Left colon (tissue), 2 donors: ENCODE data around the gene DNA2. TPM values are rescaled to one million over a fixed set of nuclear protein-coding genes. Genes with fewer than 3 reads are reported as not detected.
"Not testable (repeated sequence)": the region's sequence is repeated elsewhere in the genome, so short reads cannot be mapped to it uniquely, and the experiment has no call there.

Source experiments
- ATAC-seq: fragments of 200-7000 bp; cut with Tn5 transposase; one replicate; pipeline ENCODE4 v1.9.1; 2020; ENCODE audit warnings: mild to moderate bottlenecking, moderate library complexity
- DNase-seq, 2 donors: peaks; one replicate each; pipeline ENCODE4 v3.0.0-alpha.2; 2020
- intact Hi-C, 2 donors: fragments of 100-400 bp; cut with DNase I in 1 of 2; cut with micrococcal nuclease in 1 of 2; formaldehyde crosslinking; loops; one replicate each; pipeline versions ENCODE4 v1.11.2 to v1.14.0; 2022; cut with DNase I, micrococcal nuclease
- total RNA-seq, 2 donors: library from RNA; stranded (reverse); fragmentation: NEBNext Ultra II Directional; extraction: Animal tissue kit (Norgen Biotek cat#: 25700); gene quantifications; one replicate each; pipeline ENCODE4 v1.2.1, GENCODE V29; 2021
- donor health status: DM: no; HTN: no; CAD: no.
- donor health status: DM: yes; HTN: yes; CAD: no.

Gene DNA2
- total RNA-seq, 2 donors from 2014 or later: 3.8 to 6.7 TPM

GRCh38 chr10:68461032-68461431 is 10.7 kb downstream of the DNA2 start:
- no peak for DNase-seq
- intact Hi-C loops: no loop called here
- no peak for ATAC-seq

- ATAC-seq, intact Hi-C loops: not testable (repeated sequence)
- peak in 1 of 2 donors; percentile 23 for DNase-seq
These were observed 22.1 kb downstream of the DNA2 start for GRCh38 chr10:68449698-68450097.

- intact Hi-C loops: no loop called here
- no peak for DNase-seq
- no peak for ATAC-seq
These were observed 25.6 kb downstream of the DNA2 start for GRCh38 chr10:68446179-68446578.

- DNase-seq: no peak
- ATAC-seq: no peak
- intact Hi-C loops: no loop called here
These were observed 28.8 kb downstream of the DNA2 start for GRCh38 chr10:68442971-68443370.

- no peak for DNase-seq
- ATAC-seq: no peak
- intact Hi-C loops: no loop called here
These were observed 30.9 kb downstream of the DNA2 start for GRCh38 chr10:68440898-68441297.

- DNase-seq: no peak
- no peak for ATAC-seq
- intact Hi-C loops: no loop called here
These were observed 36.0 kb downstream of the DNA2 start for GRCh38 chr10:68435803-68436202.

- intact Hi-C loops: no loop called here
- ATAC-seq (no peak), DNase-seq (no peak)
These were observed 37.1 kb downstream of the DNA2 start for GRCh38 chr10:68434657-68435056.

GRCh38 chr10:68428396-68429104 is 43.2 kb downstream of the DNA2 start:
- no peak for DNase-seq
- ATAC-seq: no peak
- intact Hi-C loops: no loop called here

GRCh38 chr10:68424454-68425014 is 47.2 kb downstream of the DNA2 start:
- DNase-seq (no peak), ATAC-seq (no peak)
- intact Hi-C loops: no loop called here

GRCh38 chr10:68423522-68423921 is 48.3 kb downstream of the DNA2 start:
- intact Hi-C loops: no loop called here
- DNase-seq (no peak), ATAC-seq (no peak)

GRCh38 chr10:68419376-68419775 is 52.4 kb downstream of the DNA2 start:
- DNase-seq: no peak
- intact Hi-C loops: no loop called here
- ATAC-seq: no peak

- intact Hi-C loops: no loop called here
- no peak for DNase-seq
- no peak for ATAC-seq
These were observed 62.8 kb downstream of the DNA2 start for GRCh38 chr10:68408898-68409518.

GRCh38 chr10:68406815-68407548 is 64.8 kb downstream of the DNA2 start, which contains the start of gene RUFY2:
RUFY2 (minus strand) TSS chr10:68407277; CDS start chr10:68407189, 88 bp downstream.
- ATAC-seq: peak; percentile 94
- peak; percentile 70 to 83 for DNase-seq
- intact Hi-C loops: no loop called here

- ATAC-seq (peak; percentile 71), DNase-seq (peak; percentile 44 to 73)
- intact Hi-C loops: no loop called here
These were observed 65.5 kb downstream of the DNA2 start for GRCh38 chr10:68406111-68406814.

- intact Hi-C loops: no loop called here
- DNase-seq: no peak
- ATAC-seq: no peak
These were observed 68.1 kb downstream of the DNA2 start for GRCh38 chr10:68403701-68404100.

GRCh38 chr10:68402276-68402675 is 69.5 kb downstream of the DNA2 start:
- ATAC-seq: no peak
- no peak for DNase-seq
- intact Hi-C loops: no loop called here

- ATAC-seq (peak; percentile 90), DNase-seq (no peak)
- intact Hi-C loops: no loop called here
These were observed 74.8 kb downstream of the DNA2 start for GRCh38 chr10:68397005-68397404.

- ATAC-seq (no peak), DNase-seq (no peak)
- intact Hi-C loops: no loop called here
These were observed 86.0 kb downstream of the DNA2 start for GRCh38 chr10:68385740-68386139.

GRCh38 chr10:68371604-68372003 is 100.2 kb downstream of the DNA2 start:
- intact Hi-C loops: no loop called here
- no peak for DNase-seq
- ATAC-seq: no peak
